NT2/D1 (cell line): ENCODE results near the gene ADAMTS19.

ENCODE experiments used
- SUZ12 ChIP-seq: IDR thresholded peaks from 2 replicates; pipeline ENCODE4 v1.6.1; 2011; ENCODE audit not compliant: insufficient read length, insufficient read depth; ENCODE audit errors: extremely low read depth
- YY1 ChIP-seq: IDR thresholded peaks from 2 replicates; pipeline ENCODE4 v1.6.1; 2011; ENCODE audit not compliant: insufficient read length, insufficient read depth
- ZNF274 ChIP-seq: IDR thresholded peaks from 2 replicates; pipeline ENCODE4 v1.6.1; 2011; ENCODE audit warnings: mild to moderate bottlenecking, low read depth, low read length

GRCh38 chr5:129601576-129601975 lies 141.5 kb downstream of the ADAMTS19 start:
- TF ChIP-seq ZNF274 = no peak
- no peak for TF ChIP-seq SUZ12
- TF ChIP-seq YY1 = no peak
